ENCODE data around the gene CHRNA3.

GRCh38 chr15:78640527-78641101, 19.8 kb upstream of the CHRNA3 start:
- TF ChIP-seq POLR2A (IDR thresholded peaks at IDR 0.05) = no peak
- no peak for TF ChIP-seq CTCF (IDR thresholded peaks at IDR 0.05)

All from body of pancreas (tissue), 4 donors.